Muscle of arm (tissue), 12 donors: ENCODE measurements around the gene GYS1. TPM values are rescaled to one million over a fixed set of nuclear protein-coding genes. Genes with fewer than 3 reads are reported as not detected.
"Not testable (repeated sequence)": the region's sequence is repeated elsewhere in the genome, so short reads cannot be mapped to it uniquely, and the experiment has no call there.

ENCODE experiments used
- DNase-seq: peaks from one replicate; pipeline ENCODE4 v3.0.0-alpha.2; 2013
- polyA plus RNA-seq, 12 donors: library from polyadenylated mRNA; unstranded; fragments of 120-200 nt; gene quantifications; one replicate each; pipeline ENCODE4 v1.2.1, GENCODE V29; 2013; ENCODE audit not compliant: insufficient read length in 12 of 12

Gene GYS1
- polyA plus RNA-seq, 12 donors, result 51.4 to 109 (median 87.1) TPM; not detected in 1

DNA sequence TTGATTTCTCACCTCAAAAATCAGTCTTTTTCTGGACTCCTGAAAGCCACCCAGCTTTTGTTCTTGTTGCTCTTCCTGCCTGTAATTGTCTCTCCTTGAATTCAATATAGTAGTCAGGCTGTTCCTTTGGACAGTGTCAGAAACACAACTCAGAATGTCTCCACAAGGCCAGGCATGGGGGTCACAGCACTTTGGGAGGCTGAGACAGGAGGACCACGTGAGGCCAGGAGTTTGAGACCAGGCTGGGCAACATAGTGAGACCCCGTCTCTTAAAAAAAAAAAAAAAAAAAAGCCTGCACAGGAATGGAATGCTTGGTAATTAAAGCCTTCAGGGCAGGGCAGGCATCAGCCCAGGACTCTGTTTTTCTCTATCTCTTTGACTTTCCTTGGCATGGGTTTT is 47.3 kb downstream of the GYS1 start:
- no peak for DNase-seq

DNA sequence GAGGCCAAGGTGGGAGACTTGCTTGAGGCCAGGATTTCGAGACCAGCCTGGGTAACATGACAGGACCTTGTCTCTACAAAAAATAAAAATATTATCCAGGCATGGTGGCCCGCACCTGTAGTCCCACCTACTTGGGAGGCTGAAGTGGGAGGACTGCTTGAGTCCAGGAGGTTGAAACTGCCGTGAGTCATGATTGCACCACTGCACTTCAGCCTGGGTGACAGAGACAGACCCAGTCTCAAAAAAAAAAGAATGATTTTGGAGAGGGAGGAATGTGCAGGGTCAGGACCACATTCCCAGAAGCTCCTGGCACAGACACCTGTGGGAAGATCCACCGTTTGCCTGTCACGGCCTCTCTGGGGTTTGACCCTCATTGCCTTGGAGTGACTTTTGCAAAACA is 47.7 kb downstream of the GYS1 start:
- no peak for DNase-seq

- no peak for DNase-seq
These were observed 50.0 kb downstream of the GYS1 start for GRCh38 chr19:48943081-48943480.

GRCh38 chr19:48940902-48941301 is 52.2 kb downstream of the GYS1 start:
- DNase-seq, result no peak

DNA sequence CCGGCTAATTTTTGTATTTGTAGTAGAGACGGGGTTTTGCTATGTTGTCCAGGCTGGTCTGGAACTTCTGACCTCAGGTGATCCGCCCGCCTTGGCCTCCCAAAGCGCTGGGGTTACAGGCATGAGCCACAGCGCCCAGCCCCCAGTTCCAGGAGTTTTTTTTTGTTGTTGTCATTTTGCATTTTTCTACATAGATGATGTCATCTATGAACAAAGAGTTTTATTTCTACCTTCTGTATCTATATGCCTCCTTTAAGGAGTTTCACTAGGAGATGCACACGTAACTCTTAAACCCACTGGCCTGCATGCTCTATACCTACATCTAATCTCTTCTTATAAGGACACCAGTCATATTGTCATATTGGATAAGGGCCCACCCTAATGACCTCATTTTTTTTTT is 54.9 kb downstream of the GYS1 start:
- no peak for DNase-seq

DNA sequence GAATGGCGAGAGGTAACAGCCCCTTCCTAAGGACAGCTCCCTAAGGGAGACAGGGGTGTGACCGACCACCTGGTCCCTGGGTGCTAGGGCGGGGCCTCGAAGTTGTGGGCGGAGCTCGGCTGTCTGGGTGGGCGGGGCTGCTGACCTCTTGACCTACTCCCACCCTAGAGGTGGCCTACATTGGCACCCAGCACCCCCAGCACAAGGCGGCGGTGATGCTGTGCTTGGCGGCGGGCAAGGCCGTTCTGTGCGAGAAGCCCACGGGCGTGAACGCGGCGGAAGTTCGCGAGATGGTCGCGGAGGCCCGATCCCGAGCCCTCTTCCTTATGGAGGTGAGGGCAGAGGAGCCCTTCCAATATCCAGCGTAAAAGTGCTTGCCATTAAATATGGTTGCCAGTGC is 57.2 kb downstream of the GYS1 start:
- no peak for DNase-seq

DNA sequence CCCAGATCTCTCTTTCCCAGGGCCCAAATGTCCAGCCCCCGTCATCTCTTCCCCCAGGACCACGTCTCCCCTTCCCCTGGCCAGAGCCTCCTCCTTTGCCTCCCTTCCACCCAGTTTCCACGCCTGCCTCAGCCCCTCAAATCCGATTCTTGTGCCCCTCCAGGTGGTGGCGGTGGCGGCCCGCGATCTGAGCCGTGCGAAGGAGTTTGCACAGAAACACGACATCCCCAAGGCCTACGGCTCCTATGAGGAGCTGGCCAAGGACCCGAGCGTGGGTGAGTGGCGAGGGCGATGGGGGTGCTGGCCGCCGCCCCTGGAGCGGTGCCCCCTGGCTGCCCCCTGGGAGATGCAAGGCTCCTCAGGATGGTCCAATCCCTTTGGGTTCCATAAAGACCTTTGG is 58.3 kb downstream of the GYS1 start:
- DNase-seq, result no peak

DNA sequence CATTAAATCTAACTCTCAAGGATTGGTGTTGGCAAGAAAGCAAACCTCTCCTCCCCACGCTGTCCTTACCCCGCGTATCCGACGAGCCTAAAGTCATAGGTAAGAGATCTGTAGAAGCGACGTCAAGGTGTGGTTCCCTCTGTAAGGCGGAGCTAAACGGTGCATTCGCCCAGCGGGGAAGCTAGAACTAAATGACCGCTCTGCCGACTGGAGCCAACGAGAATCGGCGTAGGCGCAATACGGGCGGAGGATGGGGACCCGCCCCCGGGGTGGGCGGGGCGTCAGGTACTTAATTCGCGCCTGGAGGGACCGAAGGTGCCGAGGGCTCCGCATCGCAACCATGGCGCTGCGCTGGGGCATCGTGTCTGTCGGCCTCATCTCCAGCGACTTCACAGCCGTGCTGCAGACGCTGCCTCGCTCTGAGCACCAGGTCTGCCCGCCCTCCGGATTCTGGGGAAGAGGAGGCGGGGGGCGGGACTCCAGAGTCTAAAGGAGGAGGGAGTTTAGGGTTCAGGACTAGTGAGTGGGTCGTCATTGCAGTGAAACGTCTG is 59.7 kb downstream of the GYS1 start, which contains the start of gene DHDH:
DHDH (plus strand) TSS at position 318 of the 551 bp plus-strand sequence; CDS start at position 341, 23 bp downstream.
- DNase-seq, result peak; percentile 53

DNA sequence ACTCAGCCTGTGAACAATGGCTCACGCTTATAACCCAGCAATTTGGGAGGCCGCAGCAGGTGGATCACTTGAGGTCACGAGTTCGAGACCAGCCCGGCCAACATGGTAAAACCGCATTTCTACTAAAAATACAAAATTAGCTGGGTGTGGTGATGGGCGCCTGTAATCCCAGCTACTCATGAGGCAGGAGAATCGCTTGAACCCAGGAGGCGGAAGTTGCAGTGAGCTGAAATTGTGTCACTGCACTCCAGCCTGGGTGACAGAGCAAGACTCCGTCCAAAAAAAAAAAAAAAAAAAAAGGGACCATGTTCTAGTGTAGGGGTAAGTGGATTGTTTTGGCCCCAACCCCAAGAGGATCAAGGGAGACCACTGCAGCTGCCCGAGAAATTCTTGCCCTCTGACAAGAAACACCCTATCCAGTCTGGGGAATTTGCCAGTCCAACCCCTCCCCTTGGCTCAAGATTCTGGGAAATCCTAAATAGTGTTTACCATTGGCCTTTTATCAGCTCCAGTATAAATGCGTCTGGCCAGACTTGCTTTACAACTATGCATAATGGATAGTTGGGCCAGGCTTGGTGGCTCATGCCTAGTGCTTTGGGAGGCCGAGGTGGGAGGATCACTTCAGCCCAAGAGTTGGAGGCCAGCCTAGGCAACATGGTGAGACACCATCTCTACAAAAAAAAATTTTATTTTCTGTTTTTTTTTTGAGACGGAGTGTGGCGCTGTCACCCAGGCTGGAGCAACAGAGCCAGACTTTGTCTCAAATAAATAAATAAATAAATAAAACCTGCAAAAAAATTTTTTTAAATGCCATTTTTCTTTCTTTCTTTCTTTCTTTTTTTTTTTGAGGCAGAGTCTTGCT is 64.7 kb downstream of the GYS1 start:
- DNase-seq, result no peak

DNA sequence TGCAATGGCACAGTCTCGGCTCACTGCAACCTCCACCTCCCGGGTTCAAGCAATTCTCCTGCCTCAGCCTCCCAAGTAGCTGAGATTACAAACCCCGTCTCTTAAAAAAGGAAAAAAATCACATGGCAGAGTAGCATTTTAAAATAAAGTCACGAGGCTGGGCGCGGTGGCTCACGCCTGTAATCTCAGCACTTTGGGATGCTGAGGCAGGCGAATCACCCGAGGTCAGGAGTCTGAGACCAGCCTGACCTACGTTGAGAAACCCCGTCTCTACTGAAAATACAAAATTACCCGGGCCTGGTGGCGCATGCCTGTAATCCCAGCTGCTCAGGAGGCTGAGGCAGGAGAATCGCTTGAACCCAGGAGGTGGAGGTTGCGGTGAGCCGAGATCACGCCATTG is 65.4 kb downstream of the GYS1 start:
- not testable (repeated sequence) for DNase-seq

GRCh38 chr19:48926909-48927308 is 66.2 kb downstream of the GYS1 start:
- DNase-seq, result no peak

DNA sequence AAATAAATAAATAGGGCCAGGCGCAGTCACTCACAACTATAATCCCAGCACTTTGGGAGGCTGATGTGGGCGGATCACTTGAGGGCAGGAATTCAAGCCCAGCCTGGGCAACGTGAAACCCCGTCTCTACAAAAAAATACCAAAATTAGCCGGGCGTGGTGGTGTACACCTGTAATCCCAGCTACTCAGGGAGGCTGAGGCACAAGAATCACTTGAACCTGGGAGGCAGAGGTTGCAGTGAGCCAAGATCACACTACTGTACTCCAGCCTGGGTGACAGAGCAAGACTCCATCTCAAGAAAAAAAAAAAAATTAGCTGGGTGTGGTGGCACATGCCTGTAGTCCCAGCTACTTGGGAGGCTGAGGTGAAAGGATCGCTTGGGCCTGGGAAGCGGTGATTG is 67.2 kb downstream of the GYS1 start:
- not testable (repeated sequence) for DNase-seq

DNA sequence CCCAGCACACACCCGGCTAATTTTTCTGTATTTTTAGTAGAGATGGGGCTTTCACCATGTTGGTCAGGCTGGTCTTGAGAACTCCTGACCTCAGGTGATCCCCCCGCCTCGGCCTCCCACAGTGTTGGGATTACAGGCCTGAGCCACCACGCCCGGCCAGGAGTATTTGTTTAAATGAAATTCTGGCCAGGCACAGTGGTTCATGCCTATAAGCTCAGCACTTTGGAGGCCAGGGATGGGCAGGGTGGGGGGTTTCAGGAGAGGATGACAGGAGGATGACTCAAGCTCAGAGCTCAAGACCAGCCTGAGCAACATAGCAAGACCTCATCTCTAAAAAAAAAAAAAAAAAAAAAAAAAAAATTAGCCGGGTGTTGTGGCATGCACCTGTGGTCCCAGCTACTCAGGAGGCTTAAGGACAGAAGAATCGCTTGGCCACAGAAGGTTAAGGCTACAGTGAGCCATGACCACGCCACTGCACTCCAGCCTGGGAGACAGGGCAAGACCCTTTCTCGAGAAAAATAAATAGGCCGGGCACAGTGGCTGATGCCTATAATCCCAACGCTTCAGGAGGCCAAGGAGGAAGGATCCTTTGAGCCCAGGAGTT is 67.8 kb downstream of the GYS1 start:
- DNase-seq, result no peak

DNA sequence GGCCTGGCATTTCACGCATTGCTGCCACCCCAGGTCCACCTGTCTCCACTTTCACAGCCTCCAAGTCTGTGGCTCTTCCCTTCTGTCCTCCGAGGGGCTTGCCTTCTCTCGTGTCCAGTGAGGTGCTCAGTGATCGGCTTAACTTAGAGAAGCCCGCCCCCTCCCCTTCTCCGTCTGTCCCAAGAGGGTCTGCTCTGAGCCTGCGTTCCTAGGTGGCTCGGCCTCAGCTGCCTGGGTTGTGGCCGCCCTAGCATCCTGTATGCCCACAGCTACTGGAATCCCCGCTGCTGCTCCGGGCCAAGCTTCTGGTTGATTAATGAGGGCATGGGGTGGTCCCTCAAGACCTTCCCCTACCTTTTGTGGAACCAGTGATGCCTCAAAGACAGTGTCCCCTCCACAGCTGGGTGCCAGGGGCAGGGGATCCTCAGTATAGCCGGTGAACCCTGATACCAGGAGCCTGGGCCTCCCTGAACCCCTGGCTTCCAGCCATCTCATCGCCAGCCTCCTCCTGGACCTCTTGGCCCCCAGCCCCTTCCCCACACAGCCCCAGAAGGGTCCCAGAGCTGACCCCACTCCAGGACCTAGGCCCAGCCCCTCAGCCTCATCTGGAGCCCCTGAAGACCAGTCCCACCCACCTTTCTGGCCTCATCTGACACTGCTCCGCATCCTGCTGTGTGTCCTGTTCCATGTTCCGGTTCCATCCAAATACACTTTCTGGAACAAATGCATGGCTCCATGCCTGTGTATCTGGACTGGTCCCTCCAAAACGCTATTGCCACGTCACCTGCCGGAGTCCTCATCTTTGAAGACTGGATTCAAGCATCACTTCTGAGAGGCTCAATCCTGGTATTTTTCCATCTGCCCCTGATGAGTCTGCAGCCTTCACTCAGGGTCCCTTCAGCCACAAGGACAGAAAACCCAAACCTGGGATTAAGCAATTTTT is 70.3 kb downstream of the GYS1 start:
- no peak for DNase-seq

- DNase-seq, result no peak
These were observed 71.2 kb downstream of the GYS1 start for GRCh38 chr19:48921721-48922500.

GRCh38 chr19:48920949-48921348 is 72.2 kb downstream of the GYS1 start:
- no peak for DNase-seq

GRCh38 chr19:48919271-48919670 is 73.8 kb downstream of the GYS1 start:
- not testable (repeated sequence) for DNase-seq

DNA sequence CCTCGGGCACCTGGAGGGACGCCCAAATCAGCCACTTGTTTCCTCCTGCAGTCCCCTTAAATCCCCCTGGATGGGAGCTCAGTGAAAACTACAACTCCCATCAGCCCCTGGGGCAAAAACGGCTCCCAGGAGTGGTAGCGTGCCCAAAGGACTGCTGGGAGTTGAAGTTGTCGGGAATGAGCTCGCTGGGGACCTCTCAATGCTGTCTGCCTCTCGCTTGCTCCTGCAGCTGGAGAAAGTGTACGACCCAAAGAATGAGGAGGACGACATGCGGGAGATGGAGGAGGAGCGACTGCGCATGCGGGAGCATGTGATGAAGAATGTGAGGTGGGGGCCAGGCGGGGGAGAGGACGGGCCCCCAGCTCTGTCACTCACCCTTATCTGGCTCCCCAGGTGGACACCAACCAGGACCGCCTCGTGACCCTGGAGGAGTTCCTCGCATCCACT is 74.3 kb downstream of the GYS1 start:
- no peak for DNase-seq
